Renal cortical epithelial cell (primary cell): ENCODE data around the gene IQSEC1. TPM values are rescaled to one million over a fixed set of nuclear protein-coding genes. Genes with fewer than 3 reads are reported as not detected.

ENCODE experiments used
- DNase-seq: peaks from one replicate; pipeline ENCODE4 v3.0.0-alpha.2; 2011; ENCODE audit warnings: low read depth
- total RNA-seq: library from RNA; depleted of rRNA; stranded (reverse); fragments of >200 nt; gene quantifications from 2 replicates; pipeline ENCODE4 v1.2.3, GENCODE V29; 2014

Gene IQSEC1
- total RNA-seq, 1 donor from 2014 or later: 23.8 TPM

GRCh38 chr3:12985148-12985547 lies 88.1 kb downstream of the IQSEC1 start:
- DNase-seq: no peak

DNA sequence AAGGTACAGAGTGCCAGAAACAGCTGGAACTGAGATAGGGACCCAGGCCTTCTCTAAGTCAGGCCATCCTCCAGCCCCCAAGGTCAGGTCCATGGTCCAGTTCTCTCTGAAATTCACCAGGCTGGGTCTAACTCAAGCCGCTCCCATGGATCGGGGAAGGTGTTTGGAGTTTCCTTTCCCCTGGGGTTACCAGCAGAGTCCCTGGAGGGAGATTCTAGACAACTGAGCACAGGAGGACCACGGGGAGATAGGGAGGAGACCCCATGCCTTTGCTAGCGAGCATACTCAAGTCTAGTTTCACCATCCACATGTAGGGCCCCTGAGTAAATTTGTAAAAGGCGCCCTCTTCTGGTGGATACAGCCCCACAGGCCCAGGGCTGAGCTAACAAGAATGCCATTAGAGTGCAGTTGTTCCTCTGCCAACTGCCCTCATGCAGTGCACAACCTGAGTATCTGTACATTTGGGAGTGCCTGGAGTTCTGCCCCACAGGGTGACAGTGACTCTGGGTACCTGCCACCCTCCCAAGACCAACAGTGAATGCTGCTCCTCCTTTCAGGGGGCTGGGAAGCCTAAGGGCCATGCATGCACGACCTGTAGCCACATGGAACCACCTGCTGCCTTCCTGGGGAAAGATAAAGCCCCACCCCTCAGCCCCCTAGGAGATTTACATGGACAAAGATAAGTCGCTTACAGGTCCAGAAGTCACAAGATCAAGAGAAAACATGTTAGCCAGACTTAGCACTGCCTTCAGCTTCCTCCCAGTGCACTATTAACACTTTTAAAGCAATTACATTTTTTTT lies 89.0 kb downstream of the IQSEC1 start:
- DNase-seq: peak; percentile 57

GRCh38 chr3:12983319-12983718 lies 89.9 kb downstream of the IQSEC1 start:
- no peak for DNase-seq

DNA sequence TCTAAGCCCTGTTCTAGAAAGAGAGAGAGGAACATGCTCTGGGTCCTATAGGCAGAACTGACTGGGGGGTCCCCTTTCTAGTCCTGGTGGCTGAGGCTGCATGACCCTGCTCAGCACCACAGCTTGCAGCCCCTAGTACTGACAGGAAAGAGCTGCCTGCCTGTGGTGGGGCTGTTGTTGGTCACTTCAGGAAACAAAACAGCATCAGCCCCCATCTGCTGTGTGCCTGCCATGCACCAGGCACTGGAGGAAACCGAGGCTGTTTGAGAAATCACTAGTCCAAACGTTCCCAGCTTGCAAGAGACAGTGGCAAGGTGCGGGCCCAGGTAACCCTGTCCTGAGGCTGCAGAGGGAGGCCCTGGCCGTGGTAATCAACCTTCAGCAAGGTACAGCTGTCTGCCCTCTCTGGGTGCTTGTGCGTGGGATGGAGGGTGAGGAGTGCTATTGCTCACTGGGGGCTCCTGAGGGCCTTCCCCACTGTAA lies 90.6 kb downstream of the IQSEC1 start:
- DNase-seq: no peak

- DNase-seq: no peak
Measured at GRCh38 chr3:12981306-12982275, 91.6 kb downstream of the IQSEC1 start.

GRCh38 chr3:12980596-12981290 lies 92.5 kb downstream of the IQSEC1 start:
- DNase-seq: no peak

GRCh38 chr3:12979947-12980487 lies 93.2 kb downstream of the IQSEC1 start:
- DNase-seq: no peak

DNA sequence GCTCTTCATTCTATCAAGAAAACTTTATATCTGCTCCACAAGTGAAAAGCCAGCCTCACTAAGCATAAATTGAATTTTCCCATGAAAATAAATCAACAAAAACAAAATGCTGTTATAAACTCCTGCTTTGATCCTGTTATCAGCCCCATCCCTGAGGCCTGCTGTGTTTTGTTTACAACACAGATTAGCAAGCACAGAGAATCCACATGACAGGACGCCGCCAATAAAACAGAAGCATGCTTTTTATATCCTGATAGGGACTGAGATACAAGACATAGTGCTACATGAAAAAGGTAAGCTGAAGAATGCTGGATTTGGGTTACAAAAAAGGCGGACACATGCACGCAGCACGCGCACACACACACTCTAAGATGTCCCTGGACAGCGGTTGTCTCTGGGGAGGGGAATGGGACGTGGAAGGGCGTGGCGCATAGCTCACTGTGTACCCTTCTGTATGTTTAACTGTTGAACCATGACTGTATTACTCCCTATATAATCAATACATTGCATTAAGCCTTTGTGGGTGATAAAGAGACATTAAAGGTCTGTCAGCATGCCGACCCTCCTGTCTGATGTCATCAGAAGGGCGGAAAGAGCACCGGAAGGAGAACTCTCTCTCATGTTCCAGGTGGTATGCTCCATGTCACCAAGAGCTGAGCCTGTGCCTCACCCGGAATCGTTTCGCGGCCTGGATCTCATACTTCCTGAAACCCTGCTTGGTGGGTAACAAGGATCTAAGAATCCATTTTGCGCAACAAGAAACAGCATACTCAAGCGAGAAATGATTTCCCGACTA lies 93.9 kb downstream of the IQSEC1 start:
- DNase-seq: no peak

GRCh38 chr3:12978682-12979081 lies 94.5 kb downstream of the IQSEC1 start:
- DNase-seq: no peak

GRCh38 chr3:12977117-12977808 lies 96.0 kb downstream of the IQSEC1 start:
- DNase-seq: no peak

- DNase-seq: no peak
Measured at GRCh38 chr3:12975748-12976522, 97.3 kb downstream of the IQSEC1 start.

DNA sequence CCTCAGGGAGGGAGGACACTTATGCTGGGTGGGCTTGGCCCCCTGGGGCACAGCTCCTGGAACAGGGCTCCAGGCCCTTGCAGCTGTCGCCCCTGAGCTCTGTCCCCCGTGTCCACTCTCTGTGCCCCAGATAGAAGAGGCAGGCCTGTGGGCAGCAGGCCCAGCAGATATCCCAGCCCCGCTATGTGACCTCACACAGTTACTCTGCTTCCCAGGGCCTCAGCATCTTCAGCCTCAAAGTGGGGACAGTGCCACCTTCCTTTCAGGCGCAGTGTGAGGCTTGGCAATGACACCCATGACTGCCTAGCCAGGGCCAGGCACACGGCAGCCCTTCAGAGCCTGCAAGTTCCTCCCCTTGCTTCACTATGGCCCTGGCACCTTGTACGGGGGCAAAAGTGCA lies 98.4 kb downstream of the IQSEC1 start:
- DNase-seq: no peak

DNA sequence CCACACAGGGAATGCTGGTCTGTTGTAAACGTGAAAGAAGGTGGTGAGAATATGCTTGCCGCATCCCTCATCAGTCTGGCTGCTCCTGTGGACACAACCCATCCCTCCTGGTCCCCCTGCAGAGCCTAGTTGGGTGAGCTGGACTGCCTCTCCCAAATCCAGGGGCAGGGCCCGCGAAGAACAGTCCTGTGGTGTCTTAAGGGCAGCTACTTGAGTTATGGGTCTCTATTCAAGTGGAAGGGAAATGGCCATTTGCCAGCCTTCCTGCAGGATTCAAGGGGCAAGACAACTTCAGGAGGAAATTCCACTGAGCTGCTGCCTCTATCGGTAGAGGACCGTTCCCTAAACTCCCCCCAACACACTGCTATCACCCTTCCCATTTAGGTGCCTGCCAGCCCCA lies 98.9 kb downstream of the IQSEC1 start:
- no peak for DNase-seq

GRCh38 chr3:12973827-12974226 lies 99.4 kb downstream of the IQSEC1 start:
- no peak for DNase-seq

DNA sequence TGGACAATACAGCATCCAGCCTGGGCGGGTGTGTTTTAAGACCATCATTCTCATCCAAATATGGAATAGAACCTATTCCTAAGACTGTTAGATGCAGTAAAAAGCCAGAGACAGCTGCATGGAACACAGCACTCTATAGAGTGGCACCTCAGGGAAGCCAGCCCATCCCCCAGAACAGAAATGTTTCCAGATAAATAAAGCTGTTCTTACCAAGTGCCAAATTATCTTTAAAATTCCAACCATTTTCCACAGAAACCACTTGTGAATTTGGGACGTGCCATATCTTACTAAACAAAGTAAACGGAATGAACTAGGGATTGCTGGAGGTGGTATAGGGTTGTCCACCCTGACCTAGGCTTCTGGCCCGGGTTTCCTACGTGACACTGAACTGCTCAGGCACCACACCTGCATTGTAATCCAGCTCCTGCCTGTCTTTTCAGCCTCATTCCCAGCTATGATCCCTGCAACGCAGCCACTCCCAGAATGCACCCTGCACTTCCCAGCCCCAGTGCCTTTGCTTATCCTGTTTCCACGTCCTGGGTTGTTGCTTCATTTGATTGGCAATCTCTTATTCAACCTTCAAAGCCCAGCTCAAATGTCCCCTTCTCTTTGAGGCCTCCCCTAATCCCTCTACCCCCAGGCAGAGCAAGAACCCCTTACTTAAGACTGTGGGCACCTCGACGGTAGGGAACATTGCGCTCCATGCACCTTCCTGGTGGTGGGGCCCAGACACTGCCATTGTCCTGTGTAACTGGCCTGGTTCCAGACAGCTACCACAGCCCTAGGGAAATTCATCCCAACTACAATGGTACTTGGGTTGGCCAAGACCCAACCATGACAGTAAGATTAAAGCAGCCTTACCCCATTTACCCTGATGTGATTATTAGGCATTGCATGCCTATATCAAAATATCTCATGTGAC lies 100.2 kb downstream of the IQSEC1 start:
- no peak for DNase-seq

DNA sequence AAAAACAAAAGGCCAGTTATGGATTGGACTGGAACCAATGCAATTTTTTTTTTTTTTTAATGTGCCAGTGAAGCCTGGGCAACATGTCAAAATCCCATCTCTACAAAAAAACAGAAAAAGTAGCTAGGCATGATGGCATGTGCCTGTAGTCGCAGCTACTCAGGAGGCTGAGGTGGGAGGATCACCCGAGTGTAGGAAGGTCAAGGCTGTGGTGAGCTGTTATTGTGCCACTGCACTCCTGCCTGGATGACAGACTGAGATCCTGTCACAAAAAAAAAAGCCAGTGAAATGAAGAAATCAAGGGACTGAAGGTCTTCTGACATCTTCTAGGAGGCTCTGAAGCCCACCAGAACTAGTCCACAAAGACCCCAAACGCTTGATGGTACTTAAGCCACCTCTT lies 101.2 kb downstream of the IQSEC1 start:
- no peak for DNase-seq

DNA sequence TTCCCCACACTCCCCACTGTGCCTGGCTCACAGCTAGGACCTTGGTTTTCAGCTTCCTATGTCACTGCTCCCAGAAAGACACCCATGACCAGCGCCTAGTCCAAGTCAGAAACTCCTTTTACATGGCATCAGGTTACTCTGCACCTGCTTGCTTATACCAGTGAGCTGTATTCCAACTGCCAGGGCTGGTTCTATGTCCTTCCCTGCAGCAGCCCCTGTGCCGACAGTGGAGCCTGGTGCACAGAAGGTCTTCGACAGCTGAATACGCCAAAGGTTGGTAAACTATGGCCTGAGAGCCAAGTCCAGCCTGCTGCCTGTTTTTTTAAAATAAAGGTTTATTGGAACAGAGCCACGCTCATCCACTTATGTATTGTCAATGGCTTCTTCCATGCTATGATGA lies 102.5 kb downstream of the IQSEC1 start:
- no peak for DNase-seq

- no peak for DNase-seq
Measured at GRCh38 chr3:12969486-12969885, 103.7 kb downstream of the IQSEC1 start.
